Stomach (tissue), 9 donors: ENCODE data around the gene CHADL. TPM values are rescaled to one million over a fixed set of nuclear protein-coding genes. Genes with fewer than 3 reads are reported as not detected.
A peak's percentile ranks its signal among the peaks of the same experiment; 100 is the strongest.

ENCODE experiments used
- DNase-seq, 2 donors: peaks; one replicate each; pipeline versions ENCODE4 v3.0.0 to v3.0.0-alpha.2; 2013 to 2019
- H3K27ac ChIP-seq, 5 donors: fragments of 200-600 bp in 4 of 5; sonication (generic) in 4 of 5; one replicate each; pipeline ENCODE4 v1.5.1; 2013 to 2019; ENCODE audit warnings: mild to moderate bottlenecking in 1 of 5, moderate library complexity in 1 of 5
- H3K27me3 ChIP-seq, 3 donors: fragments of 200-600 bp; sonication (generic); one replicate each; pipeline ENCODE4 v1.5.1; 2017 to 2019; ENCODE audit warnings: mixed run types in 1 of 3
- H3K36me3 ChIP-seq, 4 donors: fragments of 200-600 bp; sonication (generic); 1 replicate in 3 of 4; 2 replicates in 1 of 4; pipeline ENCODE4 v1.5.1; 2016 to 2019
- H3K4me1 ChIP-seq, 4 donors: fragments of 200-600 bp; sonication (generic); one replicate each; pipeline ENCODE4 v1.5.1; 2016 to 2019
- H3K4me3 ChIP-seq, 4 donors: fragments of 200-600 bp; sonication (generic) in 3 of 4; one replicate each; pipeline ENCODE4 v1.5.1; 2016 to 2019; ENCODE audit warnings: mild to moderate bottlenecking in 1 of 4
- H3K9me3 ChIP-seq, 4 donors: fragments of 200-600 bp; sonication (generic); one replicate each; pipeline ENCODE4 v1.5.1; 2016 to 2019
- CTCF ChIP-seq, 7 experiments: fragments of 450-650 bp in 4 of 7; fragments of 200-600 bp in 3 of 7; sonication (generic) in 3 of 7; IDR thresholded peaks; one replicate each; pipeline ENCODE4 v1.5.1; 2016 to 2019; ENCODE audit warnings: antibody characterized with exemption in 7 of 7, control low read depth in 2 of 7, mild to moderate bottlenecking in 1 of 7
- EP300 ChIP-seq: sonication (generic); formaldehyde crosslinking; IDR thresholded peaks from one replicate; pipeline ENCODE4 v1.6.1; 2017; ENCODE audit warnings: antibody characterized with exemption
- POLR2A ChIP-seq, 4 donors: fragments of 450-650 bp; IDR thresholded peaks; one replicate each; pipeline ENCODE4 v1.6.1; 2016; ENCODE audit warnings: antibody characterized with exemption in 4 of 4, control low read depth in 2 of 4, mild to moderate bottlenecking in 1 of 4, moderate library complexity in 1 of 4
- POLR2AphosphoS5 ChIP-seq, 3 donors: sonication (generic); formaldehyde crosslinking; IDR thresholded peaks; one replicate each; pipeline ENCODE4 v1.6.1; 2016; ENCODE audit warnings: antibody characterized with exemption in 3 of 3
- WGBS, 5 donors: extraction: QIAGEN DNeasy Blood & Tissue Kit in 3 of 5; methylation state at CpG; one replicate each; pipeline versions ENCODE4 v1.1.5 to v1.1.7; 2013 to 2018; 5-methylcytosine and 5-hydroxymethylcytosine counted together
- intact Hi-C: fragments of 100-400 bp; cut with DNase I; formaldehyde crosslinking; loops from one replicate; pipeline ENCODE4 v1.15.1; 2023; ENCODE audit warnings: low total_unique reads
- polyA plus RNA-seq, 3 donors: library from polyadenylated mRNA; stranded (reverse); fragments of 200-250 nt; gene quantifications; one replicate each; pipeline ENCODE4 v1.2.3, GENCODE V29; 2013
- total RNA-seq, 5 donors: library from RNA; depleted of rRNA; stranded (reverse); fragments of >200 nt; gene quantifications; one replicate each; pipeline versions ENCODE4 v1.1.0 to v1.2.3, GENCODE V29; 2014 to 2016
- donor health status: healthy with polysubstance abuse.
- donor health status: Bipolar disorder and iron deficiency.
- donor health status: healthy.

The CHADL gene
- total and polyA plus RNA-seq, 8 donors = 1.4 to 15.6 (median 5.4) TPM

GRCh38 chr22:41280065-41280464 is 39.3 kb upstream of the CHADL start:
- Histone ChIP-seq H3K27me3 (no peaks in the 10 kb centered on the region), H3K9me3 (no peaks in the 10 kb centered on the region), H3K4me3 (no peak overlapping the region), H3K27ac (no peak overlapping the region), H3K4me1 (peaks cover 4 to 20% (median 8%) of the 10 kb centered on the region in 4 donors), H3K36me3 (peaks cover 55 to 96% (median 89%) of the 10 kb centered on the region in 4 donors)
- peak in 1 of 2 donors; percentile 14 for DNase-seq
- 72 to 82% (median 80%) methylated on average over 3 of the region's 3 CpGs for WGBS, 5 donors
- intact Hi-C loops = no loop called here
- TF ChIP-seq CTCF (IDR thresholded peaks at IDR 0.05) = no peak
- TF ChIP-seq EP300 = no peak
- TF ChIP-seq POLR2A (IDR thresholded peaks at IDR 0.05) = no peak
- TF ChIP-seq POLR2AphosphoS5 (IDR thresholded peaks at IDR 0.05) = no peak

- 82 to 90% (median 88%) methylated on average over 4 of the region's 4 CpGs for whole genome bisulfite sequencing, 5 donors
- no peaks in the 10 kb centered on the region for H3K27me3 ChIP-seq
- H3K9me3 ChIP-seq = no peaks in the 10 kb centered on the region
- no peak for DNase-seq
- intact Hi-C loops = no loop called here
- no peak overlapping the region for H3K27ac ChIP-seq
- no peaks in the 10 kb centered on the region for H3K4me1 ChIP-seq
- H3K36me3 ChIP-seq = peaks cover 82 to 100% (median 97%) of the 10 kb centered on the region in 4 donors
- no peak overlapping the region for H3K4me3 ChIP-seq
- TF ChIP-seq CTCF (IDR thresholded peaks at IDR 0.05) (no peak), POLR2A (IDR thresholded peaks at IDR 0.05) (no peak), EP300 (no peak), POLR2AphosphoS5 (IDR thresholded peaks at IDR 0.05) (no peak)
Observed at GRCh38 chr22:41274856-41275255, 34.1 kb upstream of the CHADL start.

GRCh38 chr22:41273128-41273527 is 32.4 kb upstream of the CHADL start:
- peaks cover 82 to 100% (median 97%) of the 10 kb centered on the region in 4 donors for H3K36me3 ChIP-seq
- H3K4me3 ChIP-seq = no peak overlapping the region
- DNase-seq = no peak
- H3K9me3 ChIP-seq = no peaks in the 10 kb centered on the region
- TF ChIP-seq CTCF (IDR thresholded peaks at IDR 0.05) (no peak), POLR2AphosphoS5 (IDR thresholded peaks at IDR 0.05) (no peak), POLR2A (IDR thresholded peaks at IDR 0.05) (no peak), EP300 (no peak)
- H3K27me3 ChIP-seq = no peaks in the 10 kb centered on the region
- no peak overlapping the region for H3K27ac ChIP-seq
- 93 to 98% (median 97%) methylated on average over 6 to 7 of the region's 7 CpGs for WGBS, 5 donors
- no peaks in the 10 kb centered on the region for H3K4me1 ChIP-seq
- intact Hi-C loops = no loop called here

DNA sequence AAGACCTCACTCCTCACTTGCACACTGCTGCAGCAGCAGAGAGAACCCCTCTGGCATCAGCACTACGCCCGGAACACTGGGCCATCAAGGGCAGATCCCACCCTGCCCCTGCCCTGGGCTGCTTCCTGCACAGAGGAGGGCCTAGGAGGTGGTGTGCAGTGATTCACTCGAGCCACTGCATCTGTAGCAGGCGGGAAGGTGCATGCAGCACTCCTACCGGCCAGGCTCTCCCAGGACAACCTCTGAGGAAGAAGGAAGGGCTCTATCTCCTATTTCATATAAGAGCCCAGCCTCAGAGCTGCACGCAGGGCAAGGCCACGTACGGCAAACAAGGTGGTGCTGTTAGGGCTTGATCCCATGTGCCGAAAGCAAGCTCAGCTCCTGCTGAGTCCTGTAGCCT is 31.1 kb upstream of the CHADL start:
- Histone ChIP-seq H3K4me3 (no peak overlapping the region), H3K4me1 (no peaks in the 10 kb centered on the region), H3K27ac (no peak overlapping the region), H3K36me3 (peaks cover 87 to 100% (median 100%) of the 10 kb centered on the region in 4 donors), H3K27me3 (no peaks in the 10 kb centered on the region), H3K9me3 (no peaks in the 10 kb centered on the region)
- no peak for DNase-seq
- TF ChIP-seq EP300 = no peak
- TF ChIP-seq CTCF (IDR thresholded peaks at IDR 0.05) = no peak
- TF ChIP-seq POLR2AphosphoS5 (IDR thresholded peaks at IDR 0.05) = no peak
- no peak for TF ChIP-seq POLR2A (IDR thresholded peaks at IDR 0.05)
- intact Hi-C loops = no loop called here
- 83 to 95% (median 89%) methylated on average over 4 to 9 of the region's 9 CpGs for WGBS, 5 donors
